ENCODE data around the gene HNRNPR.

The HNRNPR gene

GRCh38 chr1:23369335-23370013 lies 25.4 kb upstream of the HNRNPR start, which contains the start of gene ZNF436:
Gene ZNF436, minus strand, starts transcription at chr1:23369836. Its CDS starts 1,831 bp downstream, at chr1:23368005.
- Histone ChIP-seq H3K27me3 (ENCODE audit: insufficient read depth, low read length, poor library complexity, severe bottlenecking) (no peaks in the 10 kb centered on the region), H3K4me2 (ENCODE audit: low read depth, low read length, poor library complexity, severe bottlenecking) (peak within 1 kb of the TSS; percentile 78), H2AFZ (ENCODE audit: low read length) (peak within 1 kb of the TSS; percentile 98), H3K79me2 (ENCODE audit: insufficient read depth, low read length) (peaks cover 59% of the 10 kb centered on the region), H3K9ac (ENCODE audit: low read depth, low read length, poor library complexity, severe bottlenecking) (peak within 1 kb of the TSS; percentile 90), H3K36me3 (ENCODE audit: insufficient read depth, low read length) (peaks cover 12% of the 10 kb centered on the region), H3K4me3 (ENCODE audit: low read length, poor library complexity, severe bottlenecking) (peak within 1 kb of the TSS; percentile 87), H3K9me2 (replicated peaks; ENCODE audit: low read depth, low read length) (no peaks in the 10 kb centered on the region), H4K20me1 (ENCODE audit: insufficient read depth, low read length, poor library complexity, severe bottlenecking) (no peaks in the 10 kb centered on the region), H3F3A (ENCODE audit: low read depth) (no peaks in the 10 kb centered on the region), H3K4me1 (ENCODE audit: insufficient read depth, low read length, poor library complexity, severe bottlenecking) (peaks cover 32% of the 10 kb centered on the region), H3K9me3 (ENCODE audit: insufficient read depth, low read depth, low read length) (peaks cover 4% of the 10 kb centered on the region; the same call in 1 of the 2 replicates)
- TF ChIP-seq CTCF (conservative IDR thresholded peaks at IDR 0.05; ENCODE audit: low read length) (no peak), EZH2phosphoT487 (IDR thresholded peaks at IDR 0.05; ENCODE audit: borderline replicate concordance) (no peak)

- Histone ChIP-seq H4K20me1 (ENCODE audit: insufficient read depth, low read length, poor library complexity, severe bottlenecking) (no peaks in the 10 kb centered on the region), H3K4me2 (ENCODE audit: low read depth, low read length, poor library complexity, severe bottlenecking) (peak overlapping the region; percentile 78), H3K4me1 (ENCODE audit: insufficient read depth, low read length, poor library complexity, severe bottlenecking) (peaks cover 32% of the 10 kb centered on the region), H3F3A (ENCODE audit: low read depth) (no peaks in the 10 kb centered on the region), H3K9me3 (ENCODE audit: insufficient read depth, low read depth, low read length) (peaks cover 9% of the 10 kb centered on the region; the same call in 1 of the 2 replicates), H3K4me3 (ENCODE audit: low read length, poor library complexity, severe bottlenecking) (peak overlapping the region; percentile 87), H3K36me3 (ENCODE audit: insufficient read depth, low read length) (peaks cover 20% of the 10 kb centered on the region), H2AFZ (ENCODE audit: low read length) (peak overlapping the region; percentile 98), H3K27me3 (ENCODE audit: insufficient read depth, low read length, poor library complexity, severe bottlenecking) (no peaks in the 10 kb centered on the region), H3K79me2 (ENCODE audit: insufficient read depth, low read length) (peaks cover 59% of the 10 kb centered on the region), H3K9ac (ENCODE audit: low read depth, low read length, poor library complexity, severe bottlenecking) (peak overlapping the region; percentile 90), H3K9me2 (replicated peaks; ENCODE audit: low read depth, low read length) (no peaks in the 10 kb centered on the region)
- TF ChIP-seq EZH2phosphoT487 (IDR thresholded peaks at IDR 0.05; ENCODE audit: borderline replicate concordance) (no peak), CTCF (conservative IDR thresholded peaks at IDR 0.05; ENCODE audit: low read length) (peak; percentile 43)
These were observed 24.7 kb upstream of the HNRNPR start for GRCh38 chr1:23368562-23369334.

- peak overlapping the region; percentile 98 for H2AFZ ChIP-seq (ENCODE audit: low read length)
These were observed 23.9 kb upstream of the HNRNPR start for GRCh38 chr1:23367791-23368561.

More at GRCh38 chr1:23367791-23368561, 23.9 kb upstream of the HNRNPR start:
- H3K9me2 ChIP-seq (replicated peaks; ENCODE audit: low read depth, low read length): no peaks in the 10 kb centered on the region
- no peaks in the 10 kb centered on the region for H4K20me1 ChIP-seq (ENCODE audit: insufficient read depth, low read length, poor library complexity, severe bottlenecking)
- peak overlapping the region; percentile 90 for H3K9ac ChIP-seq (ENCODE audit: low read depth, low read length, poor library complexity, severe bottlenecking)
- no peak for TF ChIP-seq CTCF (conservative IDR thresholded peaks at IDR 0.05; ENCODE audit: low read length)
- TF ChIP-seq EZH2phosphoT487 (IDR thresholded peaks at IDR 0.05; ENCODE audit: borderline replicate concordance): no peak
- H3F3A ChIP-seq (ENCODE audit: low read depth): no peaks in the 10 kb centered on the region
- peak overlapping the region; percentile 87 for H3K4me3 ChIP-seq (ENCODE audit: low read length, poor library complexity, severe bottlenecking)
- peaks cover under 1% of the 10 kb centered on the region for H3K27me3 ChIP-seq (ENCODE audit: insufficient read depth, low read length, poor library complexity, severe bottlenecking)
- H3K36me3 ChIP-seq (ENCODE audit: insufficient read depth, low read length): peaks cover 27% of the 10 kb centered on the region
- H3K4me2 ChIP-seq (ENCODE audit: low read depth, low read length, poor library complexity, severe bottlenecking): peak overlapping the region; percentile 83
- peaks cover 32% of the 10 kb centered on the region for H3K4me1 ChIP-seq (ENCODE audit: insufficient read depth, low read length, poor library complexity, severe bottlenecking)
- H3K9me3 ChIP-seq (ENCODE audit: insufficient read depth, low read depth, low read length): peaks cover 17% of the 10 kb centered on the region; the same call in 1 of the 2 replicates
- peaks cover 59% of the 10 kb centered on the region for H3K79me2 ChIP-seq (ENCODE audit: insufficient read depth, low read length)

Measured in Loucy (cell line).